Upper lobe of left lung (tissue), 6 donors: ENCODE data around the gene NATD1. TPM values are rescaled to one million over a fixed set of nuclear protein-coding genes. Genes with fewer than 3 reads are reported as not detected.

Experiments
- ATAC-seq, 2 donors: fragments of 200-7000 bp; cut with Tn5 transposase; one replicate each; pipeline ENCODE4 v1.9.1; 2022; ENCODE audit warnings: mild to moderate bottlenecking in 2 of 2, moderate library complexity in 2 of 2; ENCODE audit not compliant: low FRiP score in 2 of 2
- DNase-seq, 2 donors: peaks; one replicate each; pipeline ENCODE4 v3.0.0-alpha.2; 2019 to 2020
- H3K27ac ChIP-seq, 4 donors: fragments of 200-600 bp; sonication (generic); one replicate each; pipeline ENCODE4 v1.5.1; 2016 to 2019
- H3K27me3 ChIP-seq, 4 donors: fragments of 200-600 bp; sonication (generic); one replicate each; pipeline ENCODE4 v1.5.1; 2017 to 2019
- H3K36me3 ChIP-seq, 4 donors: fragments of 200-600 bp; sonication (generic); one replicate each; pipeline ENCODE4 v1.5.1; 2016 to 2019
- H3K4me1 ChIP-seq, 4 donors: fragments of 200-600 bp; sonication (generic); one replicate each; pipeline ENCODE4 v1.5.1; 2018 to 2019
- H3K4me3 ChIP-seq, 4 donors: fragments of 200-600 bp; sonication (generic); one replicate each; pipeline ENCODE4 v1.5.1; 2017 to 2019; ENCODE audit warnings: mild to moderate bottlenecking in 2 of 4, moderate library complexity in 1 of 4
- H3K9me3 ChIP-seq, 4 donors: fragments of 200-600 bp; sonication (generic); one replicate each; pipeline ENCODE4 v1.5.1; 2018 to 2019
- CTCF ChIP-seq, 6 experiments: fragments of 450-650 bp in 4 of 6; fragments of 200-600 bp in 2 of 6; sonication (generic) in 2 of 6; IDR thresholded peaks; one replicate each; pipeline ENCODE4 v1.5.1; 2016 to 2019; ENCODE audit warnings: antibody characterized with exemption in 6 of 6
- EP300 ChIP-seq, 4 donors: sonication (generic); formaldehyde crosslinking; IDR thresholded peaks; one replicate each; pipeline ENCODE4 v1.5.1; 2017; ENCODE audit warnings: antibody characterized with exemption in 4 of 4, control low read depth in 2 of 4
- POLR2A ChIP-seq, 4 donors: fragments of 450-650 bp; IDR thresholded peaks; one replicate each; pipeline ENCODE4 v1.5.1; 2016 to 2017; ENCODE audit warnings: antibody characterized with exemption in 4 of 4, mild to moderate bottlenecking in 2 of 4
- POLR2AphosphoS5 ChIP-seq, 2 donors: sonication (generic); formaldehyde crosslinking; IDR thresholded peaks; one replicate each; pipeline ENCODE4 v1.5.1; 2017; ENCODE audit warnings: antibody characterized with exemption in 2 of 2
- WGBS, 2 donors: methylation state at CpG; one replicate each; pipeline ENCODE4 v1.1.5; 2017 to 2018; 5-methylcytosine and 5-hydroxymethylcytosine counted together
- total RNA-seq, 6 donors: library from RNA; depleted of rRNA in 4 of 6; stranded (reverse); fragments of >200 nt in 4 of 6; gene quantifications; one replicate each; pipeline versions ENCODE4 v1.1.0 to v1.2.1, GENCODE V29; 2016 to 2021
- donor health status: DM: no; HTN: no; CAD: no; lungs with moderate emphysema.
- donor health status: DM: no; HTN: yes; CAD: no; lungs with severe emphysema.

Gene NATD1
- total RNA-seq, 6 donors from 2014 or later: 11.2 to 32.5 (median 16.1) TPM

- no peak overlapping the region for H3K4me3 ChIP-seq
- no peaks in the 10 kb centered on the region for H3K9me3 ChIP-seq
- ATAC-seq (no peak), DNase-seq (no peak)
- peak overlapping the region in 1 of 4 donors; percentile 83 for H3K27ac ChIP-seq
- no peak for TF ChIP-seq EP300 (IDR thresholded peaks at IDR 0.05)
- no peak for TF ChIP-seq POLR2AphosphoS5 (IDR thresholded peaks at IDR 0.05)
- TF ChIP-seq POLR2A (IDR thresholded peaks at IDR 0.05): no peak
- TF ChIP-seq CTCF (IDR thresholded peaks at IDR 0.05): no peak
- H3K4me1 ChIP-seq: peaks cover 33 to 48% (median 39%) of the 10 kb centered on the region in 4 donors
- no peaks in the 10 kb centered on the region for H3K27me3 ChIP-seq
- 96 to 100% methylated on average over 3 of the region's 3 CpGs for WGBS, 2 donors
- no peaks in the 10 kb centered on the region for H3K36me3 ChIP-seq
Observed at GRCh38 chr17:21277332-21277731, 24.1 kb upstream of the NATD1 start.

DNA sequence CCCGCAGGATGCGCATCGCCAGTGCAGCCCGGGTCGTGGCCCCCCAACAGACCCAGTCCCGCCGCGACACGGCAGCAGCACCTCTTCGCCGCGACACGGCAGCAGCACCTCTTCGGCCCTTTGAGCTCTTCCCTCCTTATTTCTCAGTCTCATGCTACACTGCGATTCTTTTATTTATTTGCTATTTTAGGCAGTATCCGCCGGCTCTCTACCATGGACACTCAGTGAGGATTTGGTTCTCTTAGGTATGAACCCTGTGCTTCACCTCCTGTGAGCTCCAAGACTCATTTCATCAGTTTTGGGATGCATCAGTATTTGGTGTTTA lies 23.0 kb upstream of the NATD1 start:
- H3K4me3 ChIP-seq: peak overlapping the region; percentile 62 to 83 (median 67)
- no peaks in the 10 kb centered on the region for H3K27me3 ChIP-seq
- DNase-seq (no peak), ATAC-seq (no peak)
- peak overlapping the region in 3 of 4 donors; percentile 1 to 78 (median 70) for H3K27ac ChIP-seq
- H3K9me3 ChIP-seq: no peaks in the 10 kb centered on the region
- WGBS, 2 donors: 15 to 22% methylated on average over 14 to 16 of the region's 17 CpGs
- H3K4me1 ChIP-seq: peaks cover 33 to 48% (median 39%) of the 10 kb centered on the region in 4 donors
- no peak for TF ChIP-seq EP300 (IDR thresholded peaks at IDR 0.05)
- no peak for TF ChIP-seq CTCF (IDR thresholded peaks at IDR 0.05)
- TF ChIP-seq POLR2AphosphoS5 (IDR thresholded peaks at IDR 0.05): no peak
- TF ChIP-seq POLR2A (IDR thresholded peaks at IDR 0.05): no peak
- H3K36me3 ChIP-seq: no peaks in the 10 kb centered on the region

GRCh38 chr17:21275579-21276263 lies 22.5 kb upstream of the NATD1 start:
- no peaks in the 10 kb centered on the region for H3K9me3 ChIP-seq
- 1 to 2% methylated on average over 37 to 47 of the region's 52 CpGs for WGBS, 2 donors
- no peaks in the 10 kb centered on the region for H3K36me3 ChIP-seq
- peak; percentile 97 to 100 for DNase-seq
- H3K27ac ChIP-seq: peak overlapping the region in 3 of 4 donors; percentile 1 to 78 (median 70)
- peaks cover 33 to 48% (median 39%) of the 10 kb centered on the region in 4 donors for H3K4me1 ChIP-seq
- peak; percentile 94 to 97 for ATAC-seq
- peak overlapping the region; percentile 62 to 83 (median 67) for H3K4me3 ChIP-seq
- TF ChIP-seq CTCF (IDR thresholded peaks at IDR 0.05) (peak in 3 of 6 experiments; percentile 13 to 16 (median 16)), POLR2A (IDR thresholded peaks at IDR 0.05) (peak in 1 of 4 donors; percentile 79), POLR2AphosphoS5 (IDR thresholded peaks at IDR 0.05) (peak in 1 of 2 donors; percentile 66), EP300 (IDR thresholded peaks at IDR 0.05) (no peak)
- no peaks in the 10 kb centered on the region for H3K27me3 ChIP-seq

- DNase-seq: peak in 1 of 2 donors; percentile 15
- Histone ChIP-seq H3K27ac (peak overlapping the region in 3 of 4 donors; percentile 1 to 78 (median 70)), H3K36me3 (no peaks in the 10 kb centered on the region), H3K27me3 (no peaks in the 10 kb centered on the region), H3K9me3 (no peaks in the 10 kb centered on the region), H3K4me1 (peaks cover 31 to 43% (median 35%) of the 10 kb centered on the region in 4 donors), H3K4me3 (peak overlapping the region; percentile 62 to 83 (median 67))
- TF ChIP-seq CTCF (IDR thresholded peaks at IDR 0.05) (no peak), POLR2A (IDR thresholded peaks at IDR 0.05) (no peak), EP300 (IDR thresholded peaks at IDR 0.05) (no peak), POLR2AphosphoS5 (IDR thresholded peaks at IDR 0.05) (no peak)
- WGBS, 2 donors: 5 to 9% methylated on average over 3 to 20 of the region's 20 CpGs
- ATAC-seq: no peak
Observed at GRCh38 chr17:21275047-21275578, 21.9 kb upstream of the NATD1 start.
